HG02970 (cell line): ENCODE measurements around the gene SLC4A5.

ENCODE experiments used
- ATAC-seq: cut with Tn5 transposase; IDR thresholded peaks from one replicate; pipeline ENCODE4 v1.9.1; 2021; ENCODE audit warnings: mild to moderate bottlenecking, moderate library complexity, moderate number of reproducible peaks; ENCODE audit not compliant: unreplicated experiment, low FRiP score

Gene SLC4A5

GRCh38 chr2:74281141-74281975 is 61.9 kb downstream of the SLC4A5 start:
- ATAC-seq, result no peak

- ATAC-seq, result no peak
These were observed 64.5 kb downstream of the SLC4A5 start for GRCh38 chr2:74278694-74279093.

GRCh38 chr2:74278176-74278575 is 65.0 kb downstream of the SLC4A5 start:
- ATAC-seq, result no peak

GRCh38 chr2:74275228-74275627 is 68.0 kb downstream of the SLC4A5 start:
- no peak for ATAC-seq

GRCh38 chr2:74269667-74270066 is 73.5 kb downstream of the SLC4A5 start:
- ATAC-seq, result no peak

GRCh38 chr2:74267068-74267467 is 76.1 kb downstream of the SLC4A5 start:
- no peak for ATAC-seq

- ATAC-seq, result no peak
These were observed 78.9 kb downstream of the SLC4A5 start for GRCh38 chr2:74264281-74264680.

- no peak for ATAC-seq
These were observed 80.5 kb downstream of the SLC4A5 start for GRCh38 chr2:74262681-74263080.

- ATAC-seq, result no peak
These were observed 81.9 kb downstream of the SLC4A5 start for GRCh38 chr2:74261204-74261864.

GRCh38 chr2:74260495-74260894 is 82.7 kb downstream of the SLC4A5 start:
- no peak for ATAC-seq

GRCh38 chr2:74259733-74260132 is 83.5 kb downstream of the SLC4A5 start:
- no peak for ATAC-seq

- ATAC-seq, result no peak
These were observed 84.0 kb downstream of the SLC4A5 start for GRCh38 chr2:74259191-74259590.

GRCh38 chr2:74255660-74256213 is 87.5 kb downstream of the SLC4A5 start:
- no peak for ATAC-seq

GRCh38 chr2:74253971-74254310 is 89.3 kb downstream of the SLC4A5 start:
- no peak for ATAC-seq

- no peak for ATAC-seq
These were observed 89.8 kb downstream of the SLC4A5 start for GRCh38 chr2:74253306-74253970.

- ATAC-seq, result no peak
These were observed 90.4 kb downstream of the SLC4A5 start for GRCh38 chr2:74252862-74253261.

- ATAC-seq, result no peak
These were observed 91.2 kb downstream of the SLC4A5 start for GRCh38 chr2:74252036-74252435.

- ATAC-seq, result no peak
These were observed 93.0 kb downstream of the SLC4A5 start for GRCh38 chr2:74250189-74250631.

GRCh38 chr2:74249406-74250122 is 93.7 kb downstream of the SLC4A5 start:
- no peak for ATAC-seq

- no peak for ATAC-seq
These were observed 96.6 kb downstream of the SLC4A5 start for GRCh38 chr2:74246496-74247195.
